HG02588 (cell line): ENCODE data around the gene RABGAP1L.
"Not testable (repeated sequence)": the region's sequence is repeated elsewhere in the genome, so short reads cannot be mapped to it uniquely, and the experiment has no call there.

Experiments used
- ATAC-seq: cut with Tn5 transposase; IDR thresholded peaks from one replicate; pipeline ENCODE4 v1.9.1; 2021; ENCODE audit warnings: mild to moderate bottlenecking, moderate library complexity; ENCODE audit not compliant: unreplicated experiment

The RABGAP1L gene

DNA sequence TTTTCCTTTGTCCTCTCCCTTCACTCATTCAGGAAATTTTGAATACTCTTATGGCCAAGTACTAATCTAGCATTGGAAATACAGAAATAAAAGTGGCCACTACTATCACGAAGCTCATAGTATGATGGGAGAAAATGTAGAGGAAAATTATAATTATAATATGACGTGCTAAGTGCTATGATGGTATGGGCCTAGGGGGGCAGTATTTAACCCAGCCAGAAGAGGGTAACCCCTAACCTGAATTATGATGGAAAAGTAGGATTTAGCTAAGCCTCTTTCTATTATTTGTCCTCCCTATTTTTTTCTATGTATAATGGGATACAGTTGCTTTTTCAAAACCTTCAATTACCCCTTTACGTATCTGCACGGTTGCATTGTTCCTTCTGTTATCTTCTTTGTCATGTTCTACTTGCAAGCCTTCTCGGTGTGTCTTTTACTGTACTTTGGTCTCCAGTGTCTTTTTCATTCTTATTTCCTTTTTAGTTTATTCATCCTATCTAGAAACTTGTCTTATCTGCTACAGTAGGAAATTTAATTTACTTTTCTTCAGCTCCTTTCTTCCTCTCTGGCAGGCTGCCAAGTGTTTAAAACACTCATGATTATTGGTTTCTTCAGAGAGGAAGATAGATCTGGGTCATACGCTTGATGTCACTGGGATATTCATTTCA is 199.6 kb downstream of the RABGAP1L start:
- no peak for ATAC-seq

DNA sequence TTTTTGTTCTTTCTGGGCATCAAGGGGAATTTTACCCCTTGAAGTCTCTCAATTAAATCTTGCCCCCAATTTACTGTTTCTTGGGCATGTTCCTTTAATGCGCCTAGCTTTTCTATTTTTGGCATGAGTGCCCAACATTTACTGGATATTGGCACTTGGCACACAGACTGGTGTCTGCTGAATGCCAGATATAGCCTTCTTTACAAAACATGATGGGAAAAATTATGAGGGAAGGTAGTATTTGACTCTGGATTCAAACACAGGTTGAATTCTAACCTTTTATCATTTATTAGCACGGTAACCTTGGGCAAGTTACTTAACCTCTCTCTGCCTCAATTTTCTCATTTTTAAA is 200.1 kb downstream of the RABGAP1L start:
- ATAC-seq, result no peak

DNA sequence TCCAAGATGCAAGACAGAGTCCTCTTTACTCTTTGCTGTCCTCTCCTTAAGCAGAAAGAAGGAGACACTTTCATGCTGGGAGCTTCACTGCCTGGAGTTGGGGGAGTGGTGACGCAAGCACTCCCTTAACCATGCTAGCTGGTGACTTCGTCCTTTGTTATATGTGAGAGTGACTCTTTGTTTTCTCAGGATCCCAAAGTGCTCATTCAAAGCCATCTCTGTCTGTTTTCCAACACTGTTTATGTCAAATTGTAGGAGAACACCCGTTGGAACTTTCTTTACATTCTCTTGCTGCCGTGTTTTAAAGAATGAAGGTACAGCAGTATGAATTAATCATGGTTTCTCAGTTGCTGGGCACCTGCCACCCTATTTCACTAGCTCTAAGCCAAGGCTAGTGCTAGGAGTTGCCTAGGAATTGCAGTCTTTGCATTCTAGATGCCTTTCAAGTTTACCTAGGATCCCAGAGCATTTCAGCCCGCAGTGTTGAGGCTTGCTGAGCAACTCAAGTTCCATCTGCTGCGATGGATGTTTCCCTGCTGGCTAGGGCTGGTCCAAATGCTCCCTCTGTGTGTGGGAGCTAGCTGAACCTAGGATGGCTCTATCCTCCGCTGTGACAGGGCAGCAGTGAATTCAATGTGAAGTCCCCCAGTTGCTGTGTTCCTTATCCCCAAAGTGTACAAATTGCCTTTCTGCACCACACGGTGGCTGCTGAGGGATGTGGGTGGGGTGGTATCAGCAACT is 205.8 kb downstream of the RABGAP1L start:
- ATAC-seq, result no peak

DNA sequence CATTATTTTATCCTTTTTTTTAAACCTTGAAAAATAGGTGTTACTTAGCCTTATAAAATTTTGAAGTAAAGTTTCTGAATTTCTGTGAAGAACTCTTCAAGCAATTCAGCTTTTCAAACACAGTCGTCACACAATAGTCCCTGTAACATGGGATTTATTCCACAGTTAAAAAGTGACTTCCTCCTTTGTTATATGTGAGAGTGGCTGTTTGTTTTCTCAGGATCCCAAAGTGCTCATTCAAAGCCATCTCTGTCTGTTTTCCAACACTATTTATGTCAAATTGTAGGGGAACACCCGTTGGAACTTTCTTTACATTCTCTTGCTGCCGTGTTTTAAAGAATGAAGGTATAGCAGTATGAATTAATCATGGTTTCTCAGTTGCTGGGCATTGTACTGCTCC is 207.6 kb downstream of the RABGAP1L start:
- ATAC-seq, result no peak

DNA sequence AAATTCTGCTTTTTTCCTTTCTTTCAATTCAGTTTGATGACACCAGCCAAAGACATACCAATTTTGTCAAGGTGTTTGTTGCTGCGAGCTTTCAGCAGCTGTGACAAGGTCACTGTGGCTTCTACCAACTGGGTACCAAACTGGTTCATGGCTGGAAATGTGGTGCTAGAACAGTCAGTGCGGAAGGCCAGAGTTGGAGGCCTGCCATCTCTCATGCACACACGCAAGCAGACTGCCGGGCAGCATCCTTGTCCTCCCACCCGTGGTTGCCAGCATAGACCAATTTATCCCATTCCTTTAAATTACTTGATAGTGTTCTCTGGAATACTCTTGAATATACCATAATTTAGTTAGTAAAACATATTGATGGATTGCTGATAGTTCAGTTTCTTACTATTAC is 208.6 kb downstream of the RABGAP1L start:
- ATAC-seq, result no peak

DNA sequence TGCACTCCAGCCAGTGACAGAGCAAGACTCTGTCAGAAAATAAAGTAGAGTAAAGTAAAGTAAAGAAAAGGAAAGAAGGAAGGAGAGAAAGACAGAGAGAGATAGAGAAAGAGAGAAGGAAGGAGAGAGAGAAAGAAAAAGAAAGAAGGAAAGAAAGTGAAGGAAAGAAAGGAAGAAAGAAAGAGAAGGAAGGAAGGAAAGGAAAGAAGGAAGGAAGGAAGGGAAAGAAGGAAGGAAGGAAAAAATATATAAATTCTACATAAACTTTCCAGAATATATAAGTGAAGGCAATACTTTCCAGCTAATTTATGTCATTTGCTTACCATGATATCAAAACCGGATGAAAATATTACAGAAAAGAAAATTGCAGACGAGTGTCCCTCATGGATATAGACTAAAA is 216.7 kb downstream of the RABGAP1L start:
- ATAC-seq, result no peak

DNA sequence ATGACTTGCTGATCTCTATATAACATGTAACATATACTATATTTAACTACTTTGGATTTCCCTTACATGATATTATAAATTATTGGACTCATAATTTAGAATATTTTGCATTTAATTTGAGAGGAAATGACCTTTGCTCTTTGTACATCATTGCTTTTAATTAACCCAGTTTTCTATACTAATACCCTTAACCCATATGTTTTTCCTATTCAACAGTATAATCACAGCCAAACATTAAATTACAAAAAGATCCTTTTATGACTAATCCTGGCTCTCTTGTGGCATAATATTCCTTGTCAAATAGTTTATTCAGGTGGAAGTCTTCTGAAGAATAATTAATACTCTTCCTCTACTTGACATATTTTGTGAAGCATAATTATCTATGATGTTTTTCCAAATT is 232.4 kb downstream of the RABGAP1L start:
- ATAC-seq, result no peak

DNA sequence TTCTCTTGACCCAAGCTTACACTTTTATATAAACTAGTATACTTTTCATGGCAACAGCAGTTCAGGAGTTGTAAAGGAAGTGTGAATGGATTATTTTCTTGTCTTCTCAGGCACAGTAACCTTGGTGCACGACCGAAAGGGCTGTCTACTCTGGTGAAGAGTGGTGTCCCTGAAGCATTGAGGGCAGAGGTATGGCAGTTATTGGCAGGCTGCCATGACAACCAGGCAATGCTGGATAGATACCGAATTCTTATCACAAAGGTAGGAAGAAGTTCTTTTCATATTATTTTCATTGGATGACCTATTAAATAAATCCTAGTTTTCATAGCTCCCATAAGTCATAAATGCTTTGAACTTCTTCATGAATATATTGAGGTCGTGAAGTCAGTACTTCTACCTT is 234.6 kb downstream of the RABGAP1L start:
- no peak for ATAC-seq

DNA sequence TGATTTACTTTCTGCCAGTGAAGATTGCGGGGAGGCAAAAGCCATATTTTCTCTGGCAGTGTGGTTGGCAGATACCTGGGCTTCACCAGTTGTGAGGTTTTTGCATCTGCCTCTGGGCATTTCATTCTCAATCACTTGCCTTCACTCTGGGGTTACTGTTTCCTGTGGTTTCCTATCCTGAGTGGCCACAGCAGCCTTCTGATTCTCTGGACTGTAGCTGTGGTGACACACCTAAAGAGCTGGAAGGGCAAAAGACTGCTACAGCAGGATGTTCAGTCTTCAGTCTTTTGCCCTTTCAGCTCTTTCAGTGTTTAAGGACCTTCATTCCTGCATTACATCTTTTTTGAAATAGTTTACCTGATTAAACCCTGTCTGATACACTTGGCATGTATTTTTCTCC is 237.9 kb downstream of the RABGAP1L start:
- ATAC-seq, result no peak

DNA sequence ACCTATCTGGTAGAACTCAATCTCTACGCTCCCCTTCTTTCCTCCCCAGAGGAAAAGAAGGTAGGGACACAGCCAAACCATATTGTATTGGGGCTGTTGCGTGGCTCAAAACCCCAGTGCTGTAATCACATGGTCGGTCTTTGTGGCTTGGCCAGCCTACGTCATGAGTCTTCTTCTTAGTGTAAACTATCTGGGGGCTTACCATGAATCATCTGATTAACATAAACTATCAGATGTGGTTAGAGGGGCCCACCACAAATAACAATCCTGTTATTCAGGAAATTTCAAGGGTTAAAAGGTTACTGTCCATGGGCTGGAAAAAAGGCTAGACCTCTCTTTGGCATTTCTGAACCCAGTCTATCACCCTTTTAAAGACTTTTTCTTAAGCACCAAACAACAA is 238.9 kb downstream of the RABGAP1L start:
- ATAC-seq, result peak; percentile 66

DNA sequence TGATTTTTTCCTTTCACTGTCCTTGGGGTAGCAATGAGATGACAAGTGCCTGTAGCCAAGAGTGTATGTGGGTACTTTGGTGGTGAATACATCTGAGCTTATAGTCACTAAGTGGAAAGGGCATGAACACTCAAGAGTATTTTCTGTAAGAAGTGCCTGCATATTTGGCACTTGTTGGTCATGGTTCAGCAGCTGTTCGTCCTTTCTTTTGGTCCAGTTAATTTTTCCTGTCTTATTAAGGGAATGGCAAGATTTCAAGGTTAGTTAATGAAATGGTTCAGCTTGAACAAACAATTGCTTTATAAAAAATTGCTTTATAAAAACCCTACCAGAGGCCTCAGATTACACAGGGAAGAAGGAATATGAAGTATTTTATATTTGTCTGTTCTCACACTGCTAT is 239.9 kb downstream of the RABGAP1L start:
- ATAC-seq, result no peak

DNA sequence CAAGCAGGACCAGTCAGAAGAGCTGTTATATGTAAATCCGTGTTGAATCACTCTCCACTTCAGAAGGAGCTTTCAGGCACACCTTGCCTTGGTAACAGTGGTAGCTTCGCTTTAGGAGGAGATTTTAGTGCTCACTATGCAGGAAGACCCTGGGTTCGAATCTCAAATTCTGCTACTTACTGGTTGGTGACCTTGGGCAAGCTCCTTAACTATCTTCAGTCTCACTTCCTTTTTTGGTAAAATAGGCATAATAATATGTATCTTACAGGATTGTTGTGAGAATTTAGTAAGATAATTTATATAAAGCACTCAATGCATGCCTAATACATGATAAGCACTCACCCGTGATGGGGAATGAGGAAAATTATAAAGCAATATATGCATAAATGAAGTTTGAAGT is 241.8 kb downstream of the RABGAP1L start:
- no peak for ATAC-seq

DNA sequence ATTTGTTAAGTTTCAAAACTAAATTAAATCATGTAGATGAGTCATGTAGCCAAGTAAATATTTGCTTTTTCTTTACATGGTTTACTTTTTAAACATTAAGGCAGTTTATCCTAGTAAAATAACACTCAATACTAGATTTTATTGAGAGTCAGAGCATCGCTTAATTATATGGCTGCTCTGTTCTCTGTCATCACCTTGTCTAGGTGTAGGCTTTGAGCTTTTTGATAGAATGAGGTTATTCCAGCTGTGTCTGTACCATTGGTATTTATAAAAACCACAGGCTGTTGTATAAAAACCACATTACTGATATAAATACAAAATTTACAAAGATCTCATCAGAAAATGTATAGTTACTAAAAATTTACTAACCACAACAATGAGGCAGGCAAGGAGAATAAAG is 245.9 kb downstream of the RABGAP1L start:
- ATAC-seq, result no peak

DNA sequence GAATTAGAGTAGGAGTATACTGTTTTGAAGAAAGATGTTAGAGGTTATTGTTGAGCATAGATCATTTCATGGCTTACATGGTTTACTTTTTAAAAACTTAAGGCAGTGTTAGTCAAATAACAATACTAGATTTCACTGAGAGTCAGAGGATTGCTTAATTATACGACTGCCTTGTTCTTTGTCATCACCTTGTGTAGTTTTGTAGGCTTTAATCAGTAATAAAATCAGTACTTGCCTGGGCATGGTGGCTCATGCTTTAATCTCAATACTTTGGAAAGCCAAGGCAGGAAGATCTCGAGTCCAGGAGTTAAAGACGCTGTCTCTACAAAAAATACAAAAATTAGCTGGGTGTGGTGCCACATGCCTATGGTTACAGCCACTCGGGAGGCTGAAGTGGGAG is 247.1 kb downstream of the RABGAP1L start:
- no peak for ATAC-seq

DNA sequence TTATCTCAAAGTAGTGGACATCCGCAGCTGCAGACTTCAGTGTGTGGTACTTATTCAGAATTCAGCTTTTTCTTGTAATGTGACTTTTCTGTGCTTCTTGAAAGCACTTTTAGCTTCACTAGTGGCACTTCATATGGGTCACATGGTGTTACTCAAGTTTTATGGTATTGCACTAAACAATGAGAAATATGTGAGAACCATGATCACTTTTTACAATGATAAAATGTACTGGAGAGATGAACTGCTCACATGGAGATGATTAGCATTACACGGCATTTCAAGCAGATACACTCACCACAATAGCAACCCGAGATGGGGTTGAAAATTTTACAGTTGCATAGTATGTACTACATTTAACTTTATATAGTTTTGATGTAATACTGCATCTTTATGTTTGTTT is 248.3 kb downstream of the RABGAP1L start:
- ATAC-seq, result no peak

DNA sequence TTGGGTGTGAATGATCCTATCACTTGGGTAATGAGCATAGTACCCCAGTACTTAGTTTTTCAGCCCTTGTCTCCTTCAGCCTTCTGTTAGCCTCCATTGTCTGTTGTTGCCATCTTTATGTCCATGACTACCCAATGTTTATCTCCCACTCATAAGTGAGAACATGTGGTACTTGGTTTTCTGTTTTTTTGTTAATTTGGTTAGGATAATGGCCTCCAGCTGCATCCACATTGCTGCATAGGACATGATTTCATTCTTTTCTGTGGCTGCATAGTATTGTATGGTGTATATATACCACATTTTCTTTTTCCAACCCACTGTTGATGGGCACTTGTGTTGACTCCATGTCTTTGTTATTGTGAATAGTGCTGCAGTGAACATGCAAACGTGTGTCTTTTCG is 248.8 kb downstream of the RABGAP1L start:
- no peak for ATAC-seq

DNA sequence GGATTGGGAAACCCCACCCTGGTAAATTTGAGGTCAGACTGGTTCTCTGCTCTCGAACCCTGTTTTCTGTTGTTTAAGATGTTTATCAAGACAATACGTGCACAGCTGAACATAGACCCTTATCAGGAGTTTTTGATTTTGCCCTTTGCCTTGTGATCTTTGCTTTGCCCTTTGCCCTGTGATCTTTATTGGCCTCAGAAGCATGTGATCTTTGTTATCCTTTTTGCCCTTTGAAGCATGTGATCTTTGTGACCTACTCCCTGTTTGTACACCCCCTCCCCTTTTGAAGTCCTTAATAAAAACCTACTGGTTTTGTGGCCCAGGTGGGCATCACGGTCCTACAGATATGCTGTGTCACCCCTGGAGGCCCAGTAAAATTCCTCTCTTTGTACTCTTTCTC is 250.5 kb downstream of the RABGAP1L start:
- not testable (repeated sequence) for ATAC-seq

DNA sequence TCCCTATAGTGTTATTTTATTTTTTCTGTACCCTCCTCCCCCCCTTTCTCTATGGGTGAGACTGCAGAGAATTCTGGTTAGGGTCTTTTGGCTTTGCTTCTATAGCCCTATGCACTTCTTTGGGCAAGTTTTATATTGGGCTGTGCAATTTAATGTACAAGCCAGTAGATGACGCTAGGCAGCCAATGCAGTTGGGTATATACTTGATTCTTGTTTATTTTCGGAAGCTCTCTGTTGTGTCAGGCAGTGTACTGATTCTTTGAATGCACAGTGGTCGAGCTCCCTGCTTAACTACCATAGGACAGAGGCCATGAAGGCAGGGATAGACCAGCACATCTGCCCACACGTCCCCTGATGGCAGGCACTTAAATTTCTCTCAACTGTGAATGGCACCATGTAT is 254.3 kb downstream of the RABGAP1L start:
- no peak for ATAC-seq

DNA sequence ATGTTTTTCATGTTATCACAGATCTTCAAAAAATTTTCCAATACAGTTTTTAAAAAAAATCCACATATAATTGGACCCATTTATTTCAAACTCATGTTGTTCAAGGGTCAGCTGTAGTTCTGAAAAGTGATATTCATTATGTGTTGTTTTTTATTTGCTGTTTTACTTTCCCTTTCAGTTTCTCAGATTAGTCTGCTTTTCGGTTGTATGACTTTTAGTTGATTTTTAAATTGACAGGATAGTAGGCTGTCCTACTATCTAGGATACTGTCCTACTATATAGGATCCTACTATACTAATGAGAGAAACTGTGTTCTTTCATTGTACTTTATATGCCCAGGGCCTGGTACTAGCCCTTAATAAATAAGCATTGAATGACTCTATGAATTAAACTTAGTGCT is 254.9 kb downstream of the RABGAP1L start:
- ATAC-seq, result no peak

DNA sequence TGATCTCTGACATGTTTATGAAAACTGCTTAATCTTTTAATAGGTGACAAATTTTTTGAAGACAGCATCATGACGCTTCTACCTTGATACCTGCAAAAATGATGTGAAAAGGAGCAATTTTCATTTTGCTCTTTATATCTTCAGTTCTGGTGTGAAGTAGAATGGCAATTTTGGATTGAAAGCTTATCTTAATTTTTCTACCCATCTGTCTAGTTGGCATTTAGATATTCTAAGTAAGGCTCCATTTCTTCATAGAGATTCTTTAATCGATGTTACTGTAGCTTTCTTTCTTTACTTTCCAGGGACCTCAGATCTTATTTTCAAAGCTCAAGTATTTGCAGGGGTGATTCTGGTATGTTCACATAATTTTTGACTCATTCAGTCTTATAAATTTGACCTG is 256.2 kb downstream of the RABGAP1L start:
- ATAC-seq, result no peak

DNA sequence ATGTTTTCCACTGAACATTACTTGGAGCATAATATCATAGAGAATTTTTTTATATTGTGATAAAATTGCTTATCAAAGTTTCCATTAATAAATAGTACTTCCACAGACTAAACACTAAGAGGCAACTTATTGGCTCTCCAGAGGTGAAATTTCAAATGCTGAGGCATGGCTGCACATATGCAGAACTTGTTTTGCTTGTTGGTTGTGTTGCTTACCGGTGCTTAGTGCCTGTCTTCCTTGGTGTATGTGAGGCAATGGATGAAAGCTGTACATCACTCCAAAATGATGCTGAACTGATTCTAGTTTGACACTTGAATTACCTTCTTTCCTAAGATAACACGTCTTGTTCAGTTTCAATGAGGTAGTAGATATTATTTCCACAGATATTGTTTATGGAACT is 258.6 kb downstream of the RABGAP1L start:
- no peak for ATAC-seq

DNA sequence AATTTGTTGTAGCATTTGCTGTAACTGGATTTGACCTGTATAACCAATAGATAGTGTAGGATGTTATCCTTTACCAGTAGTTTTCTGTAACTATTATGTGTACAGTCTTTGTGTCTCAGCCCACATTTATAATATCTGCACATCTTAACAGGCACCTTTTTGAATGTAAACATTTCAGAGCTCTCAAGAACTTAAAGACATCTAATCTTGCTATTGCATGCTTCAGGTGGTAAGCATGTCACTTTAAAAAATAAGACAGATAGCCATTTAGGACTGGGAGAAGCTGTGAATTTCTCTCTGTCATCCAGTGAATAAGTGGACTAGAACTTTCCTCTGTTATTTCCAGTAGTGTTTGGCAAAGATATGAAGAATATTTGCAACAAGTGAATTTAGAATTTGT is 265.8 kb downstream of the RABGAP1L start:
- no peak for ATAC-seq

DNA sequence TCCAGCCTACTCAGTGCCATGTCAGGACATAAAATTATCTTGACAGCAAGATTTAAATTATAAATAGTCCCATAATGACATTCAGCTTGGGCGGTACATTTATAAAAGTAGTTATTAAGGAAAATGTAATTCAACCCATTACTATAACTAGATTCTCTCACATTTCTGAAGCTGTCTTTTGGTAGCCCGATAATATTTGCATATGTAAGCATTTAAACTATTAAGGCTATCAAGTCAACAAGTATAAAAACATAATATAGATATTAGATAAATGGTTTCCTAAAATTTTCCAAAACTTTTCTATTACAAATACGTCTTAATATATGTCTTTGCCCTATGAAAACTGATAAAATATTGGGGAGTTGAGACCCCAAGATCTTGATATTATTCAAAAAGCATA is 266.8 kb downstream of the RABGAP1L start:
- ATAC-seq, result no peak
